HG03103 (cell line): ENCODE data around the gene PLXNA4.
"Not testable (repeated sequence)": the region's sequence is repeated elsewhere in the genome, so short reads cannot be mapped to it uniquely, and the experiment has no call there.

Source experiments
- ATAC-seq: cut with Tn5 transposase; IDR thresholded peaks from one replicate; pipeline ENCODE4 v1.9.1; 2021; ENCODE audit warnings: low read depth; ENCODE audit not compliant: unreplicated experiment

Gene PLXNA4

GRCh38 chr7:132575982-132576720 is at the start of gene PLXNA4:
PLXNA4 (minus strand) TSS chr7:132576470; CDS start chr7:132508693, 67,777 bp downstream.
- ATAC-seq: no peak

GRCh38 chr7:132625651-132626050 is 49.4 kb upstream of the PLXNA4 start:
- ATAC-seq: no peak

- ATAC-seq: no peak
Measured at GRCh38 chr7:132622081-132622480, 45.8 kb upstream of the PLXNA4 start.

- no peak for ATAC-seq
Measured at GRCh38 chr7:132619967-132620366, 43.7 kb upstream of the PLXNA4 start.

GRCh38 chr7:132618956-132619305 is 42.7 kb upstream of the PLXNA4 start:
- no peak for ATAC-seq

GRCh38 chr7:132618271-132618955 is 42.1 kb upstream of the PLXNA4 start:
- no peak for ATAC-seq

- ATAC-seq: no peak
Measured at GRCh38 chr7:132614428-132615318, 38.4 kb upstream of the PLXNA4 start.

- ATAC-seq: no peak
Measured at GRCh38 chr7:132613737-132614136, 37.5 kb upstream of the PLXNA4 start.

GRCh38 chr7:132610995-132611394 is 34.7 kb upstream of the PLXNA4 start:
- no peak for ATAC-seq

- ATAC-seq: no peak
Measured at GRCh38 chr7:132609906-132610520, 33.7 kb upstream of the PLXNA4 start.

- ATAC-seq: no peak
Measured at GRCh38 chr7:132609222-132609621, 33.0 kb upstream of the PLXNA4 start.

GRCh38 chr7:132608523-132608922 is 32.3 kb upstream of the PLXNA4 start:
- no peak for ATAC-seq

GRCh38 chr7:132607656-132608055 is 31.4 kb upstream of the PLXNA4 start:
- no peak for ATAC-seq

- no peak for ATAC-seq
Measured at GRCh38 chr7:132604121-132604520, 27.9 kb upstream of the PLXNA4 start.

- ATAC-seq: no peak
Measured at GRCh38 chr7:132603220-132603833, 27.1 kb upstream of the PLXNA4 start.

GRCh38 chr7:132601783-132602182 is 25.5 kb upstream of the PLXNA4 start:
- ATAC-seq: no peak

GRCh38 chr7:132596588-132596987 is 20.3 kb upstream of the PLXNA4 start:
- ATAC-seq: no peak

- ATAC-seq: not testable (repeated sequence)
Measured at GRCh38 chr7:132594741-132595140, 18.5 kb upstream of the PLXNA4 start.

- ATAC-seq: no peak
Measured at GRCh38 chr7:132592936-132593335, 16.7 kb upstream of the PLXNA4 start.

- no peak for ATAC-seq
Measured at GRCh38 chr7:132592231-132592920, 16.1 kb upstream of the PLXNA4 start.
